Activated naive CD4-positive, alpha-beta T cell treated with Interleukin-2 at 50 U/mL for 16 hours (primary cell): ENCODE data around the gene DST.

Experiments
- DNase-seq: peaks from one replicate; pipeline ENCODE4 v3.0.0-alpha.2; 2020

Gene DST

GRCh38 chr6:56620229-56620868, 22.3 kb downstream of the DST start:
- no peak for DNase-seq

- no peak for DNase-seq
These were observed 24.6 kb downstream of the DST start for GRCh38 chr6:56618050-56618449.

- DNase-seq: no peak
These were observed 25.7 kb downstream of the DST start for GRCh38 chr6:56616967-56617366.

GRCh38 chr6:56613247-56613851, 29.3 kb downstream of the DST start:
- DNase-seq: no peak

- no peak for DNase-seq
These were observed 34.4 kb downstream of the DST start for GRCh38 chr6:56608332-56608731.

- DNase-seq: no peak
These were observed 35.5 kb downstream of the DST start for GRCh38 chr6:56607111-56607752.

GRCh38 chr6:56605435-56605834, 37.3 kb downstream of the DST start:
- DNase-seq: no peak

GRCh38 chr6:56604186-56604585, 38.5 kb downstream of the DST start:
- no peak for DNase-seq

GRCh38 chr6:56601390-56601789, 41.3 kb downstream of the DST start:
- no peak for DNase-seq

- peak; percentile 32 for DNase-seq
These were observed 47.1 kb downstream of the DST start for GRCh38 chr6:56595490-56596122.

- no peak for DNase-seq
These were observed 48.0 kb downstream of the DST start for GRCh38 chr6:56594699-56595098.

- DNase-seq: peak; percentile 11
These were observed 48.8 kb downstream of the DST start for GRCh38 chr6:56593801-56594318.

GRCh38 chr6:56582236-56582635, 60.5 kb downstream of the DST start:
- no peak for DNase-seq

- no peak for DNase-seq
These were observed 61.3 kb downstream of the DST start for GRCh38 chr6:56581296-56581925.

- DNase-seq: no peak
These were observed 62.4 kb downstream of the DST start for GRCh38 chr6:56580271-56580670.

- no peak for DNase-seq
These were observed 63.4 kb downstream of the DST start for GRCh38 chr6:56579155-56579851.

- DNase-seq: no peak
These were observed 67.0 kb downstream of the DST start for GRCh38 chr6:56575736-56576135.

GRCh38 chr6:56574292-56574691, 68.4 kb downstream of the DST start:
- no peak for DNase-seq

GRCh38 chr6:56573624-56574023, 69.1 kb downstream of the DST start:
- DNase-seq: no peak

- DNase-seq: no peak
These were observed 69.8 kb downstream of the DST start for GRCh38 chr6:56572788-56573471.

- DNase-seq: no peak
These were observed 71.1 kb downstream of the DST start for GRCh38 chr6:56571605-56572004.
